Measurements from ENCODE around the gene ZKSCAN5. TPM values are rescaled to one million over a fixed set of nuclear protein-coding genes. Genes with fewer than 3 reads are reported as not detected.
A peak's percentile ranks its signal among the peaks of the same experiment; 100 is the strongest.

ZKSCAN5 gene
- total and polyA plus RNA-seq, 2 donors (not counting 3 experiments of a cell fraction or from before 2014, with no cell fraction given) = 4.3 to 9.7 TPM

GRCh38 chr7:99497766-99498545 is 6.5 kb upstream of the ZKSCAN5 start:
- intact Hi-C loops (cut with micrococcal nuclease) = no loop called here
- peak overlapping the region; percentile 77 for H3K4me2 ChIP-seq (ENCODE audit: insufficient read depth, low read length)
- DNase-seq (ENCODE audit: low read depth, low spot score) = no peak
- BruUV-seq (replicated peaks) = no TSS peak
- no peaks in the 10 kb centered on the region for H3K9me1 ChIP-seq (replicated peaks; ENCODE audit: control insufficient read depth, extremely low read depth, insufficient read depth, low read length)
- no peak overlapping the region for H3K9ac ChIP-seq (replicated peaks; ENCODE audit: extremely low read depth, insufficient read depth, low read length)
- TF ChIP-seq GATA2 (IDR thresholded peaks at IDR 0.05; ENCODE audit: insufficient read depth, insufficient read length, low read depth, low read length) (no peak), JUN (IDR thresholded peaks at IDR 0.05; ENCODE audit: borderline replicate concordance, insufficient read depth, insufficient read length, low read depth) (no peak), FOS (IDR thresholded peaks at IDR 0.05; ENCODE audit: borderline replicate concordance, insufficient read depth, low read length) (no peak), POLR2A (IDR thresholded peaks at IDR 0.05; ENCODE audit: low read depth, low read length) (no peak), MYC (IDR thresholded peaks at IDR 0.05; ENCODE audit: low read depth, low read length) (no peak), EZH2 (IDR thresholded peaks at IDR 0.05; ENCODE audit: borderline replicate concordance, low read depth, low read length, severe bottlenecking) (no peak), POLR2AphosphoS5 (IDR thresholded peaks at IDR 0.05; ENCODE audit: insufficient read depth, low read depth, low read length) (no peak)
- TF ChIP-seq, protein P1, sequence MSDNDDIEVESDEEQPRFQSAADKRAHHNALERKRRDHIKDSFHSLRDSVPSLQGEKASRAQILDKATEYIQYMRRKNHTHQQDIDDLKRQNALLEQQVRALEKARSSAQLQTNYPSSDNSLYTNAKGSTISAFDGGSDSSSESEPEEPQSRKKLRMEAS (IDR thresholded peaks at IDR 0.05; ENCODE audit: insufficient read depth, insufficient read length) = no peak
- TF ChIP-seq, protein P2, sequence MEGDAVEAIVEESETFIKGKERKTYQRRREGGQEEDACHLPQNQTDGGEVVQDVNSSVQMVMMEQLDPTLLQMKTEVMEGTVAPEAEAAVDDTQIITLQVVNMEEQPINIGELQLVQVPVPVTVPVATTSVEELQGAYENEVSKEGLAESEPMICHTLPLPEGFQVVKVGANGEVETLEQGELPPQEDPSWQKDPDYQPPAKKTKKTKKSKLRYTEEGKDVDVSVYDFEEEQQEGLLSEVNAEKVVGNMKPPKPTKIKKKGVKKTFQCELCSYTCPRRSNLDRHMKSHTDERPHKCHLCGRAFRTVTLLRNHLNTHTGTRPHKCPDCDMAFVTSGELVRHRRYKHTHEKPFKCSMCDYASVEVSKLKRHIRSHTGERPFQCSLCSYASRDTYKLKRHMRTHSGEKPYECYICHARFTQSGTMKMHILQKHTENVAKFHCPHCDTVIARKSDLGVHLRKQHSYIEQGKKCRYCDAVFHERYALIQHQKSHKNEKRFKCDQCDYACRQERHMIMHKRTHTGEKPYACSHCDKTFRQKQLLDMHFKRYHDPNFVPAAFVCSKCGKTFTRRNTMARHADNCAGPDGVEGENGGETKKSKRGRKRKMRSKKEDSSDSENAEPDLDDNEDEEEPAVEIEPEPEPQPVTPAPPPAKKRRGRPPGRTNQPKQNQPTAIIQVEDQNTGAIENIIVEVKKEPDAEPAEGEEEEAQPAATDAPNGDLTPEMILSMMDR (IDR thresholded peaks at IDR 0.05; ENCODE audit: extremely low read depth in 1 of 2, insufficient read depth in 1 of 2, low read depth in 1 of 2, low read length in 2 of 2) = no peak
- H3K79me2 ChIP-seq (ENCODE audit: control insufficient read depth, insufficient read depth, low read length) = peaks cover 30% of the 10 kb centered on the region
- no peak overlapping the region for H3K27ac ChIP-seq (ENCODE audit: insufficient read depth, low read depth, low read length)
- POLR2A ChIA-PET = interaction anchor here (1.0 kb wide), 1 partner anchor 61 kb away, joined by 3 read pairs; no protein-coding TSS in a partner anchor
- no peak for FAIRE-seq
- peaks cover 16% of the 10 kb centered on the region for H3K4me1 ChIP-seq (ENCODE audit: control insufficient read depth, extremely low read depth, insufficient read depth, low read length)
- H3K4me3 ChIP-seq (replicated peaks in 1 of 3; ENCODE audit: insufficient read depth in 1 of 3, low read depth in 1 of 3, low read length in 3 of 3) = peak overlapping the region in 2 of 3 experiments; percentile 75 to 79
- CTCF ChIA-PET = interaction anchor here (1.5 kb wide), 1 partner anchor 25 kb away, joined by 4 read pairs; no protein-coding TSS in a partner anchor
- dilution Hi-C loops (cut with MboI; ENCODE audit: extremely low pct_ligation_motif_present, low sequenced_read_pairs) = no loop called here
- no peaks in the 10 kb centered on the region for H4K20me1 ChIP-seq (replicated peaks; ENCODE audit: control insufficient read depth, extremely low read depth, insufficient read depth, low read length)
- H3K9me3 ChIP-seq (replicated peaks; ENCODE audit: control insufficient read depth, insufficient read depth, low read length) = peaks cover 7% of the 10 kb centered on the region
- peaks cover 11 to 18% of the 10 kb centered on the region in 2 experiments for H3K36me3 ChIP-seq (ENCODE audit: control insufficient read depth in 2 of 2, extremely low read depth in 1 of 2, insufficient read depth in 2 of 2, low read length in 2 of 2)
- H2AFZ ChIP-seq (ENCODE audit: low read depth, low read length) = no peak overlapping the region
- no peaks in the 10 kb centered on the region for H3K27me3 ChIP-seq (ENCODE audit: control insufficient read depth in 2 of 2, insufficient read depth in 2 of 2, low read length in 2 of 2)

All from endothelial cell of umbilical vein (primary cell).